ENCODE results near the gene SEPTIN8.

The SEPTIN8 gene, protein sequence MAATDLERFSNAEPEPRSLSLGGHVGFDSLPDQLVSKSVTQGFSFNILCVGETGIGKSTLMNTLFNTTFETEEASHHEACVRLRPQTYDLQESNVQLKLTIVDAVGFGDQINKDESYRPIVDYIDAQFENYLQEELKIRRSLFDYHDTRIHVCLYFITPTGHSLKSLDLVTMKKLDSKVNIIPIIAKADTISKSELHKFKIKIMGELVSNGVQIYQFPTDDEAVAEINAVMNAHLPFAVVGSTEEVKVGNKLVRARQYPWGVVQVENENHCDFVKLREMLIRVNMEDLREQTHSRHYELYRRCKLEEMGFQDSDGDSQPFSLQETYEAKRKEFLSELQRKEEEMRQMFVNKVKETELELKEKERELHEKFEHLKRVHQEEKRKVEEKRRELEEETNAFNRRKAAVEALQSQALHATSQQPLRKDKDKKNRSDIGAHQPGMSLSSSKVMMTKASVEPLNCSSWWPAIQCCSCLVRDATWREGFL

DNA sequence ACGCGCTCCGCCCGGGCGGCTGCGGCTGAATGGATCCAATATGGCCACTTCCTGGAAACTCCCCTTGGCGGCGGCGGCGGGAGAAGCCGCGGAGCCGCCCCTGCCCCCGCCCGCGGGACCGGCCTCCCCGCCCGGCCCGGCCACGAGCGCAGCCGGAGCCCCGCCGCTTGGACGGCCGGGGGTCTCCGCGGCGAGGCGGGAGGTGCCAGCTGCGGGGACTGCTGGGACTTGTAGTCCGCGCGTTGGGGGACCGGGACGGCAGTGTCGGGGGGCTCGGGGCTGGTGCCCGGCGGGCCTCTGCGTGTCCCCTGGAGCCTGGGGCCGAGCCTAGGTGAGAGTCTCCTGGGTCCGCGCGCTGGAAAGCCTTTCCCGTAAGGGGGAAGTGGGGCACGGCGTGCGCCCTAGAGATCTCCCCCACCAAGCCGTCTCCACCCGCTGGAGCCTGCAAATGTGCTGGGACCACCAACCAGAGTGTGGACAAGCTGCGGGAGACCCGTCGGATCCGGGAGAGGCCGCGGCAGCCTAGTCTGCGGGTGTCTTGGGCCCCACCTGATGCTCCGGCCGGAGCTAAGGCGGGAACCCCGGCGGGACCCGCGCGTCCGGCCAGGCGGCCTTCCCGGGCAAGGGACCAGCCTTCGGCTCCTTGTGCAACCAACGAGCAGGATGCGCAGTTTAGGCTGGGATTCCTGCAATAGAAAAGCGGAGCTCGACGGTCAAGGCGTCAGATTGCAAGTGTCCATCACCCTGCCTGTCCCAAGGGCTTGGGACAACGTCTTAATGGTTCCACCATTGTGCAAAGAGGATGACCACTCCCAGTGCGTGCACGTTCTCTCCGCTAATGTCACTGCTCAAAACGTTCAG lies at the start of gene SEPTIN8:
SEPTIN8 (minus strand) TSS at position 31 of the 861 bp plus-strand sequence. CDS start 102 bp downstream, outside the sequence.
- no peak for DNase-seq

DNA sequence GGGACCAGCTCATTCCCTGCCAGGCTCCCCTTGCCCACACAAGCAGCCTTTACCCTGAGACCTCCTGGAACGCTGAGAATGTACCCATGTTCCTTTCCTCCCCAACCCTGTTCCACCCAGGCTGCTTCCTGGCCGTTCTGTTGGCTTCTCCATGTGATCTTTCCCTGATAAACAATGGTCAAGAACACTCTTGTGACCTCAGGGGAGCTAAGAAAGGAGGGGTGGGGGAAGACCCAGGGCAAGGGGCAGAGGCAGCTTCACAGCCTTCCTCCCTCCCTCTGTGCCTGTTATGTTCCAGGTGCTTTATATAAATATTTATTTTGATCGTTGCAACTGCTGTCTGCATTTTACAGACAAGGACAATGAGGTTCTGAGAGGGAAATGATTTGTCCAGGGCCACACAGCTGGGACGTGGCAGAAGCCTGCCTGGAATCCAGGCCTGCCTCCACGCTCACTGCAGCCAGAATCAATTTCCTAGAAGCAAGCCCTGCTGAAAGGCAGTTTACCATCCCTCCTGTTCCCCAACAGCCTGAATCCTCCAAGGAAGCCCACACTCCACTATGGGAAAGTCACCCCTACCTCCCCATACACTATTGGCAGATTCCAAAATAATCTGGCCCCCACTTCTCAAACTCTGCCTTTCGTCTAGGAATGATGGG lies 49.5 kb upstream of the SEPTIN8 start:
- no peak for DNase-seq

DNA sequence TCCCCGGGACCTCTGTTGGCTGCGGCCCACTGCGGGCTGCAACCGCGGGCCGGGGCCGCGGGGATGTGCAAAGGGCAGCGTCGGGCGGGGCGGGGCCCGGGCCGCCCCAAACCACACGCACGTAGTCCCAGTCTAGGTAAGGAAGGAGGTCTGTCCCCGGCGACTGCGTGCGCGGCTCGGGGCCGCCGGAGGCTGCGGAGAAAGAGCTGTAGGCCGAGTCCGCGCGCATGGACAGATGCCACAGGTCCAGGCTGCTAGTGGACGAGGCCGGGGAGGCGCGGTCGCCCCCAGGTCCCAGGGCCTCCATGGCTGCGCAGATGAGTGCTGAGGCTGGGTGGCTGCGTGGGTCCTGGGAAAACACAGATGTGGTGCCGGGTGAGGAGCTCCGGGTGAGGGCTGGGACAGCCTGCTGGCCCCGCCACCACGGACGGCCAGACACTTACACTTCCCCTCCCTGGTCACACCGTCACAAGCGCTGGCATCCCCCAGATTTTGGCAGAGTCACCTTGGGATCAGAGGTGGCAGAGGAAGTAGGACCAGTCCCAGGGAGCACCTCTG lies 48.9 kb upstream of the SEPTIN8 start:
- no peak for DNase-seq

DNA sequence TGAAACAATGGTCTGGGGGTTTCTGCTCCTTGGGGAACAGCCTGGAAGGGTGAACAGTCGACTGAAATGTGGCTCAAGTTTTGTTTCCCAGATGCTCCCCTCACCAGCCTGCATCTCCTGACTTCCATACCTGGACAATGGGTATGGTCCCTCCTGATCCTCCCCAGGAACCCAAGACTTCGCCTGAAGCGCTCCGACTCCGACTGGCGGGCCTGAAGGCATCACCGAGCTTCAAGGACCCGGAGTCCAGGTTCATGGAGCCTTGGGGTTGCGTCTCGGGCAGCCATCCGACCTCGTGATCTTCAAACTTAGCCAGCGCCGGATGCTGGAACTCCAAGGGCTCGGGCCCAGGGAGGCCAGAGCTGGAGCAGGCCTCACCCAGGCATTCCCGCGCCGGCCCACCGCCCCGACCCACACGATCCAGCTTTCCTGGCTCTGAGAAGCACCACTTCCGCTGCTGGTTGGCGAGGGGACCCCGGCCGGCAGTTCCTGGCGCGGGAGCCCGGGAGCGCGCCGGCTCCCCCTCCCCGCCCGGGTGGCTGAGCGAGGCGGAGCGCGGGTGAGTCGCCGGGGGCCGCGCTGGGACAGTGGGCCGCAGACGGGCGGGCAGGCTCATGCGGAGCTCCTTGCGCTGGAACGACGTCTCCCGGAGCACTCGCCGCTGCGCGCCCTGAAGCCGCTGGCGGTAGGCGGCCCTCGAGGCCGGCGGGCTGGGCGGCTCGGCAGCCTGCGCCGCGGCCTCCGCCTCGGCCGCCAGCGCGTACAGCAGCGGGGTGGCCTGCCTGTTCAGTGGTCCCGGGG lies 48.2 kb upstream of the SEPTIN8 start:
- no peak for DNase-seq

DNA sequence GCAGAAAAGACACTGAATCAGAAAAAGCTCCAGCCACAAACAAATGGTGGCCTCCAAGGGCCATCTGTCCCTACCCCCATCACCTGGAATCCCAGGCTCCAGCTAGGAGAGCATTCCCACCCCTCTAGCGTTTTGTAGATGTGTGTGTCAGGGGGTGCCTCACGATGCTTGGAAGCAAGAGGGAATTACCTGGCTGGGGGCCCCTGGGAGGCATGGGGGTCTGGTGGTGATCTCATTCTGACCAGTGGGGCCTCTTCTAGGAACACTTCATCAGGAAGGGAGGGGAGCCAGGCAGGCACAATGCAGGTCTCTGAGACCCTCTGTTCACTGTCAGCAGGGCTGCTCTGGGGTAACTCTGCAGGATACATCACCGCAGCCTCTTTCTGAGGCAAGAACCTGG lies 47.4 kb upstream of the SEPTIN8 start:
- DNase-seq = no peak

DNA sequence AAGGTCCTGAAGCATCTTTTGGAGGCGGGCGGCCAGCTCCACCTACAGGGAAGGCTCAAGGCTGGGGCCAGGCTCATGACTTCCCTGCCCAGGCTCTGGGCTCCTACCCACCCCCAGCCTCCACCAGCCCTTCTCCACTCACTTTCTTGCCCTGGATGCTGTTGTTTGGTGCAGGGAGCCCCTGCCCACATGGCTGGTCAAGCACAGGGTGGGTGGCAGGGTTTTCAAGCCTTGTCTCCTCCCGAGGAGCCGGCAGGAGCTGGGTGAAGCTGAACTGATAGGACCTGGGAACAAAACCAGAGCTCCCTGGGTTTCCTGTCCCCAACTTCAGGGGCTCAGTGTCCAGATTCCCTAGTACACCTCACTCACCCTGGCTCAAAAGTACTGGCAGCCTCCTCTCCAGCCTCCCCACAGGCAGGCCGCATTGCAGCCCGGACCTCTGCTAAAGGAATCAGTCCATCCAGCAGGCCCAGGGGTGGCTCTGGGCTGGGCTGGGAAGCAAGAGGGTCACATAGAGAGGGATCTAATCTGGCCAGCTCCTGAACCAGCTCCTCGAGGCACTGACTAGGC lies 46.5 kb upstream of the SEPTIN8 start:
- DNase-seq = no peak

DNA sequence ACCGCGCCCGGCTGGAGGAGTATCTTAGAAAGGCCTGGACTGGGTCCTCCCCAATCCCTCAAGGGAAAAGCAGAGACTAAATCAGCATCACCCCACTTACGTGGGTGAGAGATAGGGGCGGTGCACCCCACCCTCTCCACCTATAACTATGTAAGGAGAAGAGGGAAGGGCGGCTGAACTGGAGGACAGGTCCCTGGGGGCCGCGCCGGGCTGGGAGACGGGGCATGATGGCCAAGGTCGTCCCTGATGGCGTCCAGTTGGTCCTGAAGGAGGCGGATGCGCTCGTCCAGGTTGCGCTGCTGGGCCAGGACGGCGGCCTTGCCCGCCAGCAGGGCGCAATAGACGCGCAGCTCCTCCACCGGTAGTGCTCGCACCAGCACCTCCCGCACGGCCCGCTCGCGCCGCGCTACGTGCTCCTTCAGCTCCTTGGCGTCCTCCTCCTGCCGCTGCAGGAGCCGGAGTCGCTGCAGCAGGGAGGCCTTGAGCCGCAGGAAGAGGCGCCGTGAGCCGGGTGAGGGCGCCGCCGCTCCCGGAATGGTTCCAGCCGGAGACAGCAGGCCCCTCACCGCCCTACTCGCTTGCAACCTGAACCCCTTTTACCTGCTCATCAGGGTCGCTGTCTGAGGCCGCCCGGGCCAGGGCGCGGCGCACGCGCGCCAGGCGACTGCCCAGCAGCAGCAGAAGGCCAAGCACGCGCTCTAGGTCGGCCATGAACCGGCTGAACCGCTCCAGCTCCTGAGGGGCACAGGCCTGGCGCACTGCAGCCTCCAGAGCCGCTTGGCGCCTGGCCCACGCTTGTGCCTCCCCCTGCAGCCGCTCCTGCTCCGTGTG lies 45.8 kb upstream of the SEPTIN8 start:
- DNase-seq = no peak

DNA sequence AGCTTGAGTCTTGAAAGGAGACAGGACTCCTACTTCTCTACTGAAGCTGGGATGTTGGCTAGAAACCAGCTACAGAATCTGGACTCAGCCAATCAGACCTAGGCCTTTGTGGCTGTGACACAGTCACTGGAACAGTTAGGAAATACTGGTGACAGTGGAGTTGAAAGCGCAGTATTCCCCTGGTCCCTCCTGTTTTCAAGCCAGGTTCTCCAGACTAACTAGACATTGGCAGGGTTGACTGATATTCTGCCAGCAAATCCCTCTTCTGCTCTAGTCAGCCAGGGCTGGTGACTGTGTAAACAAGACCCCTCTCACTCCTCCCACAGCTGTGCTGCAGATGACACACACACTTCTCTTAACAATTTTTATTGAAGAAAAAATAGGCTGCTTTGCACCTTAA lies 44.8 kb upstream of the SEPTIN8 start:
- no peak for DNase-seq

DNA sequence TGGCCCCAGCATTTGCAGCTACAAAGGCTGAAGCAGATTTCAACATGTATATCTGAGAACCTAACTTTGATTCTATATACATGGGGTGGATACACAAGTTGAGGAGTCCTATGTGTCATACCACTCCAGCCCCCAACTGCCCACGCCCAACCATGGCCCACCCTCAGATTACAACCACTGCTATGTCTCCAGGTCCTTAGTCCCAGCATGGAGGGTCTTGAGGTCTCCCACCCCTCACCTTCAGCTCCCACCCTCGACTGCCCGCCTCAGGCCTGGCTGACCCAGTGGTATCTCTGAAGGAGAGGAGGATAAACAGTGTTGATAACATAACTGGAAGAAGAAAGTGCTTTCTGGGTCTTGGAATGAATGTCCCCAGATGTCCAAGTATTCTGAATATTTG lies 44.3 kb upstream of the SEPTIN8 start:
- DNase-seq = no peak

DNA sequence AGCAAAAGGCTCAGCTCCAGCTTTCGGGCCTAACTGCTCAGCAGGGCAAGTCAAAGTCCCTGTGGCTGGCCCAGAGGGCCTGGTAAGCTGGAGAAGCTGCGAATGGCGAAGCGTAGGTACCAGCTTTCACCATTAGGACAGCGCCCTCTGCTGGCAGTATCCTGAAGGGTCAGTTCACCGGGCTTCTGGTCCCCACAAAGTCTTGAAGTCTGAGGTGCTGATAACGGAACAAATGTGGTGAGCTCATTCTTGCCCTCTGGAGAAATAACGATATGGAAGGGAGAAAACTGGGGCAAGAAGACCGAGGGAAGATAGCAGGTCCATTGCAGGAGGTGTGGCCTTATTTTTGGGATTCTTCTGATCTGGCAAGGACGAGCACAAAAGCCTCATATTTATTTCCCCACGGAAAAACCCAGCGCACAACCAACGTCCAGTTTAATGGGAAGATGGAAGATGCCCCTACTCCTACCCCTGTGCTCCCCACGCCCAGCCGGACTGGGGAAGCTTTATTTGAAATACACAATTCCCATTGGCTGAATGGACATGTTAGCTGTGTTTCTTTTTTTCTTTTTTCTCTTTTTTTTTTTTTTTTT lies 43.2 kb upstream of the SEPTIN8 start:
- peak; percentile 61 for DNase-seq

DNA sequence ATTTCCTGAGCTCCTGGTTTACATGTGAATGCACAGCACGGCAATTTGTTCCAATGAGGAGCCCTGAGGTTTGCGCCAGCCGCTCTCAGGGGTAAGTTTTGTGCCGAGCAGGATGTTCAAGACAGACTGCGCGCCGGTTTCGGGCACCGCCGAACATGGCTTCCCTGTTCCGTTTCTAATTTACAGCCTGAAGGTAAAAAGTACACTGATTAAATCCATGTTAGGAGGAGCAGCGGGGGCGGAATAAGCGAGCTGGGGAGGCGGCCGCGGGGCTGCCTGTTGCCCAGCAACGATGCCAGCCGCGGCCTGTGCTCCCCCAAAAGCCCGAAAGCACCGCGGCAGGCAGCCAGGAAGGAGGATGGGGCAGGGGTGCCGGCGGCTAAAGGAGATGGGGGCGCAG lies 42.4 kb upstream of the SEPTIN8 start:
- no peak for DNase-seq

DNA sequence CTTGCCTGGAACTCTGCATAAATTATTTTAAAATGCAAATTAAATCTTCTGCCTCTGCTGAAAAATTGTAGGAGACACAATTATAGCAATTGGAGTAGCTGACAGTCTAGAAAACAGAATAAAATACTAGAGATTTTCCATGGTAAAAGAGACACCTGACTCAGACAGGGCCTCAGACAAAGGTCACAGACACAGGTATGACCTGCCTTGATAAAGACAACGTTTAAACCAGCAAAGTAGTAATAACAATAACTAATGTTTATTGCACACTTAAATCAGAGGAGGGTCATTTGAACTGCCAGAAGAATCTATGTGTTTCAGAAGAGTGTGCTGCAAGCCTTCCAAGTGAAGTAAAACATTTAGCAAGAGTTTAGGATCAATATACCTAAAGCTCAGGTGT lies 40.0 kb upstream of the SEPTIN8 start:
- no peak for DNase-seq

DNA sequence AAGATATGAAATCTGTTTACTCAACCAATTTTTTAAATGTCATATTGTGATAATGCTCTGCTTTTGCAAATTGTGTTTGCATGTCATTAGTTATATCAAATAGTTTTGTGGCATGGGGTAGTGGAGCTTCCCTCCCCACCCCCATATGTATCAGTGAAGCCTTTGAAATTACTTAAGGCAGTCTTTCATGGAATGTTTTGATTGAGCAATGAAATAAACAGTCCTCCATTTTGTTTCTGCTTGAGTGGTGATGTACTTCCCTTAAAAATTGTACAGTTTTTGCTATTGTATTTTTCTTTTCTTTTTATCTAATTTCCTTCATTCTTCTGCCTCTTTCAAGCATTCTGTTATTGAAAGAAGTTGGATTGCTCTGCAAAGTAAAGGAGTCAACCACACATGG lies 39.5 kb upstream of the SEPTIN8 start:
- no peak for DNase-seq

DNA sequence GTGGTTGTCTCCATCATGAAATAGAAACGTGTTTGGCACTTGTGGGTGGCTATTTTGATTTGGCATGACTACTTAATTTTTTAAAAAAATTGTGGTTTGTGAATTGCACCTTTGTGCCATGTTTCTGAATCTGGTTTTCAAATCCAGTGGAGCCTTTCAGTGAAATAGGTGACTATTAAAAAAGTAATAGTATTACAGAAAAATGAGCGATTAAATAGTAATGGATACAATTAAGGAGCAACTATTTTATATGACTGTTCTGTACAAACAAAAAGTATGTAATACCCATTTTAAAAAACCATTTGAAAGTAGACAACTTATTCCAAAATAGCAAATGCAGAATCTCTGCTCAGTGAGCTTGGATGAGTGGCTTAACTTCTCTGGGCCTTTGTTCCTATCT lies 39.0 kb upstream of the SEPTIN8 start:
- no peak for DNase-seq

DNA sequence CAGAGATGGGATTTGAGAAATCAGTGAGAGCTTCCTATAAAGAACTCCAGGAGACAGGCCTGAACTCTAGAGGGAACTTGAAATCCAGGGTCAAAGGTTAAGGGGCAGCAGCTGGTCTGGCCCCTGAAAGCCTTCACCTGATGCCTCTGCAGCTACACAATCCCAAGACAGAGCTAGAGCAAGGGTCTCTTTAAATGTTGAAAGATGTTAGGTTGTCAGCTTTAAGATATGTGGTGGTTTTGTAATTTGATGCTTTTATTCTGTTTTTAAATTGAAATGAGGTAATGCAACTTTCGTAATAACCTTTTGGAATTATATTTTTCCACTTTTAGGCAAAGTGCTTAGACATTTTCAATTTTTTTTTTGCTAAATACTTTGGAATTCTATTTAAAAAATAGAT lies 38.4 kb upstream of the SEPTIN8 start:
- DNase-seq = no peak

DNA sequence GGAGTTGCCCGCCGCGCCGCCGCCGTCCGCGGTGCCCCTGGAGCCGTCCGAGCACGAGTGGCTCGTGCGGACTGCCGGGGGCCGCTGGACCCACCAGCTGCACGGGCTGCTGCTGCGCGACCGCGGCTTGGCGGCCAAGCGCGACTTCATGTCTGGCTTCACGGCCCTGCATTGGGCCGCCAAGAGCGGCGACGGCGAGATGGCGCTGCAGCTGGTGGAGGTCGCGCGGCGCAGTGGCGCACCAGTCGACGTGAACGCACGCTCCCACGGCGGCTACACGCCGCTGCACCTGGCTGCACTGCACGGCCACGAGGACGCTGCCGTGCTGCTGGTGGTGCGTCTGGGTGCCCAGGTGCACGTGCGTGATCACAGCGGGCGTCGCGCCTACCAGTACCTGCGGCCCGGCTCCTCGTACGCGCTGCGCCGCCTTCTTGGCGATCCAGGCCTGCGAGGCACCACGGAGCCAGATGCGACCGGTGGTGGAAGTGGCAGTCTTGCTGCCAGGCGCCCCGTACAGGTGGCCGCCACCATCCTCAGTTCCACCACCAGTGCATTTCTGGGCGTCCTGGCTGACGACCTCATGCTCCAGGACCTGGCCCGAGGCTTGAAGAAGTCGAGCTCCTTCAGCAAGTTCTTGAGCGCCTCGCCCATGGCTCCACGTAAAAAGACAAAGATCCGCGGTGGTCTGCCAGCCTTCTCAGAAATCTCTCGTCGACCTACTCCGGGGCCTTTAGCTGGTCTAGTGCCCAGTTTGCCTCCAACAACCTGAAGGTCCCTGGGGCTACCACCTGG lies 37.7 kb upstream of the SEPTIN8 start:
- DNase-seq = no peak

DNA sequence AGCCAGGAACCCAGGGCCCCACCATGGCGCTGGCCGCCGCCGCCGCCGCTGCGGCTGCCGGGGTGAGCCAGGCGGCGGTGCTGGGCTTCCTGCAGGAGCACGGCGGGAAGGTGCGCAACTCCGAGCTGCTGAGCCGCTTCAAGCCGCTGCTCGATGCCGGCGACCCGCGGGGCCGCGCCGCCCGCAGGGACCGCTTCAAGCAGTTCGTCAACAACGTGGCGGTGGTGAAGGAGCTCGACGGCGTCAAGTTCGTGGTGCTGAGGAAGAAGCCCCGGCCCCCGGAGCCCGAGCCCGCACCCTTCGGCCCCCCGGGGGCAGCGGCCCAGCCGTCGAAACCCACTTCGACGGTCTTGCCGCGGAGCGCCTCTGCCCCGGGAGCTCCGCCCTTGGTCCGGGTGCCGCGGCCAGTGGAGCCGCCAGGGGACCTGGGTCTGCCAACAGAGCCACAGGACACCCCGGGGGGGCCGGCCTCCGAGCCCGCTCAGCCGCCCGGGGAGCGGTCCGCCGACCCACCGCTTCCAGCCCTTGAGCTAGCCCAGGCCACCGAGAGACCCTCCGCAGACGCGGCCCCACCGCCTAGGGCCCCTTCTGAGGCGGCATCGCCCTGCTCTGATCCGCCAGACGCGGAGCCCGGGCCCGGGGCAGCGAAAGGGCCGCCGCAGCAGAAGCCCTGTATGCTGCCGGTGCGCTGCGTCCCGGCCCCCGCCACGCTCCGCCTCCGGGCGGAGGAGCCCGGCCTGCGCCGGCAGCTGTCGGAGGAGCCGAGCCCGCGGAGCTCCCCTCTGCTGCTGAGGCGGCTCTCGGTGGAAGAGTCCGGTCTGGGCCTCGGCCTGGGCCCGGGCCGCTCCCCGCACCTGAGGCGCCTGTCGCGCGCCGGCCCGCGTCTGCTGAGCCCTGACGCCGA lies 36.8 kb upstream of the SEPTIN8 start:
- DNase-seq = no peak

DNA sequence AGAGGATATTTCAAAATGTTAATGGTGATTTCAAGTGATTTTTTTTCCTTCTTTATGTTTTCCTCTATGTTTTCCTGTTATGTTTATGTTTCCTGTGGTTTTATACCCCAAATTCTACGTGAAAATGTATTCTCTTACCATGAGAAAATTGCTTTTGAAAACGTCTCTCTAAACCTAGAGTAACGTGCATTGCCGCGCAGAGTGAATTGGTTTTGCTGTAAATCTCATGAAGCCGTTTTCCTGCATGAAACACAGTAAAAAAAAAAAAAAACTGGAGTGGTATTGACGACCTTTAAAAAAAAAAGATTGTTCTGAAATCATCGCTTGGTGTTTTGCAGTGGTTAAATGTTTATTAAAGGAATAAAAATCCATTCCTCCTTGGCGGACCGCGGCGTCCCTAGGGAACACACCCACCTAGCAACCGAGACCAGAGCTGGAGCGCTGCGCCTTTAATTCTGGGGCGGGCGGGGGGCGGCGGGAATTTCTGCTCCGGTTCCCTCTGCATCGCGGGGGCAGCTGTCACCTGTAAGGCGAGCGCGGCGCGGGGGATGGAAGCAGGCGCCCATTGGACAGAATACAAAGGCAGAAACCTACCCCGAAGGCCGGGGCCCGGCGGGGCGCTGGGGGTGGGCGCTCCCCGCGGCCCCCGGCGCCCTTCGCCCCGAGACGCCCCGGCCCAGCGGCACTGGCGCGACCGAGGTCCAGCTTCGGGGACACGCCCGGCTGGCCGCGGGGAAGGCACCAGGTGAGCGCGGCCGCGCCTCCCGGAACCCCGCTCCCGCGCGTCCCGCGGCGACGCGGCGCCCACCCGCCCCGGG lies 36.0 kb upstream of the SEPTIN8 start, which contains the start of gene SOWAHA:
SOWAHA (plus strand) TSS at position 522 of the 818 bp plus-strand sequence. CDS start 320 bp downstream, outside the sequence.
- peak; percentile 47 for DNase-seq
